A673 (cell line): ENCODE results near the gene FOXP4. TPM values are rescaled to one million over a fixed set of nuclear protein-coding genes. Genes with fewer than 3 reads are reported as not detected.

ENCODE experiments used
- BruUV-seq: library from RNA; stranded (reverse); fragments of 400-500 nt; replicated peaks from 2 replicates; lab custom pipeline; 2021; lab: Mats Ljungman, UMichigan
- CTCF ChIA-PET: fragments of 300-600 bp; sonication (Branson Sonifier 250); formaldehyde crosslinking; loops from one replicate; lab custom pipeline; 2022; ENCODE audit warnings: antibody characterized with exemption; lab: Charles Lee
- POLR2A ChIA-PET: fragments of 300-600 bp; sonication (Branson Sonifier 250); formaldehyde crosslinking; loops from one replicate; lab custom pipeline; 2022; ENCODE audit warnings: antibody characterized with exemption; ENCODE audit not compliant: low non-redundant PET; lab: Charles Lee
- DNase-seq: peaks from one replicate; pipeline ENCODE4 v3.0.0-alpha.2; 2015; ENCODE audit warnings: low spot score
- H3K27ac ChIP-seq: fragments of 200-600 bp; sonication (generic); 2 replicates; pipeline ENCODE4 v1.5.1; 2016; ENCODE audit warnings: mixed run types, low read depth, mild to moderate bottlenecking, mixed read lengths, antibody characterized with exemption, low read length; ENCODE audit not compliant: poor library complexity, severe bottlenecking
- H3K27me3 ChIP-seq: fragments of 200-600 bp; sonication (generic); replicated peaks from 2 replicates; pipeline ENCODE4 v1.6.1; 2017; ENCODE audit warnings: mixed run types, low read depth, mild to moderate bottlenecking, mixed read lengths, antibody characterized with exemption, low read length; ENCODE audit not compliant: insufficient read depth, poor library complexity
- H3K36me3 ChIP-seq: fragments of 200-600 bp; sonication (generic); 2 replicates; pipeline ENCODE4 v1.6.1; 2016; ENCODE audit warnings: mixed run types, mild to moderate bottlenecking, mixed read lengths, antibody characterized with exemption, low read length; ENCODE audit not compliant: insufficient read depth, poor library complexity, severe bottlenecking
- H3K4me1 ChIP-seq: fragments of 200-600 bp; sonication (generic); 2 replicates; pipeline ENCODE4 v1.6.1; 2017; ENCODE audit warnings: mixed run types, mild to moderate bottlenecking, mixed read lengths, antibody characterized with exemption, low read length; ENCODE audit not compliant: insufficient read depth, poor library complexity, severe bottlenecking
- H3K4me3 ChIP-seq: fragments of 200-600 bp; sonication (generic); 2 replicates; pipeline ENCODE4 v1.5.1; 2016; ENCODE audit warnings: low read depth, mixed run types, mild to moderate bottlenecking, mixed read lengths, low read length; ENCODE audit not compliant: poor library complexity, severe bottlenecking
- H3K9me3 ChIP-seq: fragments of 200-600 bp; sonication (generic); 2 replicates; pipeline ENCODE4 v1.6.1; 2016; ENCODE audit warnings: mixed run types, low read depth, mild to moderate bottlenecking, mixed read lengths, antibody characterized with exemption, low read length; ENCODE audit not compliant: poor library complexity, severe bottlenecking
- EZH2 ChIP-seq: fragments of 200-600 bp; sonication (generic); IDR thresholded peaks from 2 replicates; pipeline ENCODE4 v1.6.1; 2017; ENCODE audit warnings: borderline replicate concordance, low read depth, mild to moderate bottlenecking, mixed read lengths, antibody characterized with exemption, low read length; ENCODE audit not compliant: poor library complexity, severe bottlenecking
- intact Hi-C: fragments of 100-400 bp; cut with micrococcal nuclease; formaldehyde crosslinking; loops from one replicate; pipeline ENCODE4 v1.10.0; 2022; ENCODE audit not compliant: unreplicated experiment
- total RNA-seq: library from RNA; stranded (reverse); gene quantifications from 2 replicates; pipeline ENCODE4 v1.2.3, GENCODE V29; 2021
- TF ChIP-seq, protein P1 (sequence below): fragments of 300-800, 200-600 bp; sonication (generic); conservative IDR thresholded peaks from 2 replicates; pipeline ENCODE4 v1.5.1; 2017; ENCODE audit warnings: low read depth, mild to moderate bottlenecking, antibody characterized with exemption, low read length, moderate library complexity, mixed read lengths

The FOXP4 gene
- total RNA-seq, 1 experiment from 2014 or later: 53.9 TPM

DNA sequence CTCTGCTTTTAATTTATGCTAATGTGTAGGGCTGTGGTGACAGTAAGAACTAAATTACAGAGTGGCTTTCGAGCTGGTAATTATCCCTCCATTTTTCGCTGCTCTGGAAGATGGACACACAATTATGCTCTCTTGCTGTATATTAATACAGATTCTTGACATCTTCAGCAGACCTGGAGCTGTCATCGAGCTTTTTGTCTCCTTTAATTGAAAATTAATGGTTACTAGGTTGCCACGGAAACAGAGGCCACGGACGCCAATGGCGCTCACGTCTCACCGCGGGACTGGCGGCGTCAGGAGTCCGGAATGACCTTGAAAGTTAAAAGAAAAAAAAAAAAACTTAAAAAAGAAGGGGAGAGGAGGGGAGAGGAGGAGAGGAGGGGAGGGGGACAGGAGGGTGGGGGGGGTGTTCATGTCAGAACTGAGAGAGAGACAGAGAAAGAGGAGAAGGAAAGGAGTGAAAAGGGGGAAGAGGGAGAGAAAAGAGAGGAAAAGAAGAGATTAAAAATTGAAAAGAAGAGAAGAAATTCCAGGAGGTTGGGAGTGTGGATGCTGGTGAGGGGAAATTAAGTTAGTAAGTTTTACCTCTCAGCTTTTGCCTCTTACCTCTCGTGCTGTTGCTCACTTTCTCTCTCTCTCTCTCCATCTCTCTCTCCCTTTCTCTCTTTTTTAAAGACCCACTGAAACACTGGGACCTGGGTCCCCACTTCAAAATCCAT, 22.1 kb upstream of the FOXP4 start:
- H3K27me3 ChIP-seq: no peaks in the 10 kb centered on the region
- no peak overlapping the region for H3K4me3 ChIP-seq
- ChIA-PET CTCF (no interaction called here), POLR2A (no interaction called here)
- no TSS peak for BruUV-seq
- no peak for DNase-seq
- H3K36me3 ChIP-seq: no peaks in the 10 kb centered on the region
- peaks cover 16% of the 10 kb centered on the region for H3K4me1 ChIP-seq
- TF ChIP-seq, protein P1, sequence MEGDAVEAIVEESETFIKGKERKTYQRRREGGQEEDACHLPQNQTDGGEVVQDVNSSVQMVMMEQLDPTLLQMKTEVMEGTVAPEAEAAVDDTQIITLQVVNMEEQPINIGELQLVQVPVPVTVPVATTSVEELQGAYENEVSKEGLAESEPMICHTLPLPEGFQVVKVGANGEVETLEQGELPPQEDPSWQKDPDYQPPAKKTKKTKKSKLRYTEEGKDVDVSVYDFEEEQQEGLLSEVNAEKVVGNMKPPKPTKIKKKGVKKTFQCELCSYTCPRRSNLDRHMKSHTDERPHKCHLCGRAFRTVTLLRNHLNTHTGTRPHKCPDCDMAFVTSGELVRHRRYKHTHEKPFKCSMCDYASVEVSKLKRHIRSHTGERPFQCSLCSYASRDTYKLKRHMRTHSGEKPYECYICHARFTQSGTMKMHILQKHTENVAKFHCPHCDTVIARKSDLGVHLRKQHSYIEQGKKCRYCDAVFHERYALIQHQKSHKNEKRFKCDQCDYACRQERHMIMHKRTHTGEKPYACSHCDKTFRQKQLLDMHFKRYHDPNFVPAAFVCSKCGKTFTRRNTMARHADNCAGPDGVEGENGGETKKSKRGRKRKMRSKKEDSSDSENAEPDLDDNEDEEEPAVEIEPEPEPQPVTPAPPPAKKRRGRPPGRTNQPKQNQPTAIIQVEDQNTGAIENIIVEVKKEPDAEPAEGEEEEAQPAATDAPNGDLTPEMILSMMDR: no peak
- TF ChIP-seq EZH2: no peak
- H3K9me3 ChIP-seq: no peaks in the 10 kb centered on the region
- no peak overlapping the region for H3K27ac ChIP-seq
- intact Hi-C loops: no loop called here

DNA sequence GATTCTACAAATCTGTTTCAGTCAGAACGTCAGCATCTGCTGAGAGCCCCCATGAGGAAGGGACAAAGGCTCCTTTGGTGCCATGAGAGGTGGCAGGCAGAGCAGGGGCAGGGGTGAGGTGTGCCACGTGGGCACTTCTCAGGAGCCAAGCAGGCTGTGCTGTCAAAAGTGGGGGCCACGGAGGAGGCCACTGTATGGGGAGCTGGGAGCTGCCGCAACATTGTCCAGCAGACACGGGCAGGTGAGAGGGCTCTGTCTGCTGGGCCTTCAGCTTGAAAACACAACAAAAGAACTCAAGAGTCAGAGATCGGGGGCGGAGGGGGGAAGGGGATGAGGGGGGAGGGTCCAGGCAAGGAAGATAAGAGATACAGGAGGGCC, 21.6 kb upstream of the FOXP4 start:
- no peak overlapping the region for H3K27ac ChIP-seq
- peaks cover 16% of the 10 kb centered on the region for H3K4me1 ChIP-seq
- no peaks in the 10 kb centered on the region for H3K9me3 ChIP-seq
- intact Hi-C loops: no loop called here
- no peaks in the 10 kb centered on the region for H3K27me3 ChIP-seq
- CTCF ChIA-PET: no interaction called here
- BruUV-seq: no TSS peak
- no peak overlapping the region for H3K4me3 ChIP-seq
- TF ChIP-seq, protein P1: no peak
- no peak for TF ChIP-seq EZH2
- POLR2A ChIA-PET: no interaction called here
- H3K36me3 ChIP-seq: no peaks in the 10 kb centered on the region
- DNase-seq: no peak

DNA sequence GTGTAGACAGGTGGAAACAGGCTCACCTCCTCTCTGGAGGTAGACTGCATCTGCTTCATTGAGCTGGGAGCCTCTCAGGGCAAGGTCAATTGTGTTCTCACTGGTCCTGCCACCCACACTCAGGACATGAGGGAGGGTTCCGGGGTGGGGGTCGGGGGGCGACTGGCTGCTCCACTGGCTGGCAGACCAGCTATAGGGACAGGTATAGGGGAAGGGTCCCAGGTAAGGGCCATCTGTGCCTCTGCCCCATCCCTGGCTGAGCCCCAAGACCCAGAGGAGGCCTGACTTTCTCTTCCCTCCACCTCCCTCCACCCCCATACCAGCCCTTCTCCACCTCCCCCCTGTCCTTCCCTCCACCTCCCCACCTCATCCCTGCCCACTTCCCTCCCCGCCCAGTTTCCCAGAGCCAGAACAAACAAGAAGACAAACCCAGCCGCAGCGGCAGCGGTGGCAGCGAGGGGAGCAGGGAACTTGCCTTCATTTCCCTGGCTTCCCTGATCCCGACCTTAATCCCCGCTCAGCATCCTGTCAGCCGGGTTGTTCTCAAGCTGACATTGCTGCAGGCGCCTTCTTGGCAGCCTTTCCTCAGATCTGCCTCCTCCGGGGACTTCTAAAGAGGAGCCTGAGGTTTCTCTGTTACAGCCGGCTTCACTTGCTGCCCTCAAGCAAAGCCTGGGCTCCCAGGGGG, 18.3 kb upstream of the FOXP4 start:
- Histone ChIP-seq H3K27ac (peak overlapping the region; percentile 10), H3K36me3 (no peaks in the 10 kb centered on the region), H3K4me3 (no peak overlapping the region), H3K4me1 (peaks cover 39% of the 10 kb centered on the region), H3K9me3 (no peaks in the 10 kb centered on the region), H3K27me3 (no peaks in the 10 kb centered on the region)
- ChIA-PET CTCF (no interaction called here), POLR2A (no interaction called here)
- no TSS peak for BruUV-seq
- DNase-seq: peak; percentile 72
- no peak for TF ChIP-seq EZH2
- TF ChIP-seq, protein P1: no peak
- intact Hi-C loops: no loop called here
